Brain pericyte (primary cell): ENCODE data around the gene PHF23.

ENCODE experiments used
- DNase-seq: peaks from one replicate; pipeline ENCODE4 v3.0.0-alpha.2; 2012; ENCODE audit warnings: low read depth, low spot score

PHF23 gene

GRCh38 chr17:7237761-7238419, 1.4 kb downstream of the PHF23 start:
- no peak for DNase-seq

GRCh38 chr17:7237266-7237760, 1.9 kb downstream of the PHF23 start:
- no peak for DNase-seq

GRCh38 chr17:7236808-7237207, 2.4 kb downstream of the PHF23 start:
- DNase-seq, result no peak

GRCh38 chr17:7235693-7236665, 3.3 kb downstream of the PHF23 start:
- no peak for DNase-seq

- DNase-seq, result peak; percentile 81
Observed at GRCh38 chr17:7234083-7234951, 4.9 kb downstream of the PHF23 start, which contains the start of gene DVL2. TSS of gene DVL2 (minus strand) at chr17:7234517. CDS start at chr17:7234262, 255 bp downstream.

- no peak for DNase-seq
Observed at GRCh38 chr17:7233701-7234082, 5.6 kb downstream of the PHF23 start.

- DNase-seq, result no peak
Observed at GRCh38 chr17:7232114-7232513, 7.1 kb downstream of the PHF23 start.

GRCh38 chr17:7229504-7229903, 9.8 kb downstream of the PHF23 start:
- no peak for DNase-seq

GRCh38 chr17:7228920-7229319, 10.3 kb downstream of the PHF23 start:
- no peak for DNase-seq

GRCh38 chr17:7226721-7227710, 12.2 kb downstream of the PHF23 start:
- no peak for DNase-seq

- no peak for DNase-seq
Observed at GRCh38 chr17:7225711-7226331, 13.4 kb downstream of the PHF23 start.

GRCh38 chr17:7224661-7225111, 14.6 kb downstream of the PHF23 start:
- DNase-seq, result no peak

- DNase-seq, result no peak
Observed at GRCh38 chr17:7224110-7224509, 15.1 kb downstream of the PHF23 start.

GRCh38 chr17:7223375-7223774, 15.9 kb downstream of the PHF23 start:
- no peak for DNase-seq

- no peak for DNase-seq
Observed at GRCh38 chr17:7222972-7223292, 16.3 kb downstream of the PHF23 start.

- no peak for DNase-seq
Observed at GRCh38 chr17:7222093-7222971, 16.9 kb downstream of the PHF23 start.

- no peak for DNase-seq
Observed at GRCh38 chr17:7221278-7222092, 17.8 kb downstream of the PHF23 start.
